ENCODE data around the gene SLIT3. TPM values are rescaled to one million over a fixed set of nuclear protein-coding genes. Genes with fewer than 3 reads are reported as not detected.

Gene SLIT3
- polyA plus RNA-seq, 1 of the 3 experiments (the other 2 are of a cell fraction): 119 TPM

GRCh38 chr5:169263591-169263990 is 37.3 kb downstream of the SLIT3 start:
- H4K20me1 ChIP-seq (ENCODE audit: insufficient read depth): no peaks in the 10 kb centered on the region
- peaks cover 12% of the 10 kb centered on the region for H3K79me2 ChIP-seq (ENCODE audit: insufficient read depth)
- WGBS (ENCODE audit: low lambda C conversion rate): 90% methylated on average over 5 of the region's 7 CpGs
- H3K27ac ChIP-seq (ENCODE audit: low read depth in 2 of 2, low read length in 1 of 2): no peak overlapping the region
- no peak overlapping the region for H3K4me2 ChIP-seq
- no peaks in the 10 kb centered on the region for H3K9me3 ChIP-seq
- H3K9me2 ChIP-seq: no peaks in the 10 kb centered on the region
- CTCF ChIA-PET: no interaction called here
- no peak overlapping the region for H3K4me3 ChIP-seq (ENCODE audit: low read depth in 2 of 2, low read length in 1 of 2)
- H3K4me1 ChIP-seq (ENCODE audit: control insufficient read depth in 1 of 2, insufficient read depth in 2 of 2, low read depth in 1 of 2, low read length in 1 of 2): peaks cover 0 to 3% of the 10 kb centered on the region in 2 experiments; a peak in 1 of 4 replicates
- TF ChIP-seq CTCF (IDR thresholded peaks at IDR 0.05) (no peak), RXRA (IDR thresholded peaks at IDR 0.05; ENCODE audit: borderline replicate concordance, low read depth) (no peak), GATA2 (CRISPR knock-in tag; IDR thresholded peaks at IDR 0.05) (no peak), YY1 (IDR thresholded peaks at IDR 0.05; ENCODE audit: low read depth) (no peak), SMC3 (IDR thresholded peaks at IDR 0.05; ENCODE audit: low read depth, low read length) (no peak), FOXJ3 (CRISPR knock-in tag; IDR thresholded peaks at IDR 0.05) (no peak), MEF2A (IDR thresholded peaks at IDR 0.05; ENCODE audit: borderline replicate concordance, low read depth) (no peak), SIN3A (IDR thresholded peaks at IDR 0.05; ENCODE audit: borderline replicate concordance, low read depth, low read length) (no peak), MAX (IDR thresholded peaks at IDR 0.05; ENCODE audit: low read depth) (no peak), POLR2AphosphoS5 (IDR thresholded peaks at IDR 0.05; ENCODE audit: low read depth, low read length) (no peak), NRF1 (IDR thresholded peaks at IDR 0.05; ENCODE audit: low read depth, low read length) (no peak), PBX3 (IDR thresholded peaks at IDR 0.05) (no peak)
- POLR2A ChIA-PET: no interaction called here
- H3K9ac ChIP-seq: no peak overlapping the region
- H3K27me3 ChIP-seq (ENCODE audit: insufficient read depth): no peaks in the 10 kb centered on the region
- H3K36me3 ChIP-seq (replicated peaks in 1 of 2; ENCODE audit: control insufficient read depth in 1 of 2, insufficient read depth in 2 of 2, low read length in 1 of 2): peaks cover 0 to 7% of the 10 kb centered on the region in 2 experiments
- no peaks in the 10 kb centered on the region for H3F3A ChIP-seq (replicated peaks; ENCODE audit: insufficient read depth)
- no peak overlapping the region for H2AFZ ChIP-seq (ENCODE audit: low read depth)
- DNase-seq: no peak

- Histone ChIP-seq H3K27ac (ENCODE audit: low read depth in 2 of 2, low read length in 1 of 2) (no peak overlapping the region), H3K36me3 (replicated peaks in 1 of 2; ENCODE audit: control insufficient read depth in 1 of 2, insufficient read depth in 2 of 2, low read length in 1 of 2) (peaks cover 0 to 7% of the 10 kb centered on the region in 2 experiments), H3K9ac (no peak overlapping the region), H4K20me1 (ENCODE audit: insufficient read depth) (no peaks in the 10 kb centered on the region; the same call in 1 of the 2 replicates), H3K4me1 (ENCODE audit: control insufficient read depth in 1 of 2, insufficient read depth in 2 of 2, low read depth in 1 of 2, low read length in 1 of 2) (no peaks in the 10 kb centered on the region; a peak in 1 of 4 replicates), H3F3A (replicated peaks; ENCODE audit: insufficient read depth) (no peaks in the 10 kb centered on the region), H3K79me2 (ENCODE audit: insufficient read depth) (peaks cover 12% of the 10 kb centered on the region), H3K9me2 (no peaks in the 10 kb centered on the region), H3K4me3 (ENCODE audit: low read depth in 2 of 2, low read length in 1 of 2) (no peak overlapping the region), H3K4me2 (no peak overlapping the region), H2AFZ (ENCODE audit: low read depth) (no peak overlapping the region), H3K9me3 (no peaks in the 10 kb centered on the region), H3K27me3 (ENCODE audit: insufficient read depth) (no peaks in the 10 kb centered on the region)
- WGBS (ENCODE audit: low lambda C conversion rate): 78% methylated on average over 3 of the region's 3 CpGs
- POLR2A ChIA-PET: no interaction called here
- CTCF ChIA-PET: no interaction called here
- no peak for DNase-seq
- TF ChIP-seq NFIC (IDR thresholded peaks at IDR 0.05; ENCODE audit: borderline replicate concordance) (no peak), SIN3A (IDR thresholded peaks at IDR 0.05; ENCODE audit: borderline replicate concordance, low read depth, low read length) (no peak), RAD21 (IDR thresholded peaks at IDR 0.05; ENCODE audit: low read length) (no peak), PBX3 (IDR thresholded peaks at IDR 0.05) (no peak), FOSL2 (IDR thresholded peaks at IDR 0.05; ENCODE audit: borderline replicate concordance, low read depth) (no peak), RXRA (IDR thresholded peaks at IDR 0.05; ENCODE audit: borderline replicate concordance, low read depth) (no peak), REST (IDR thresholded peaks at IDR 0.05; ENCODE audit: low read depth, low read length) (no peak), JUND (IDR thresholded peaks at IDR 0.05) (no peak), EZH2phosphoT487 (IDR thresholded peaks at IDR 0.05; ENCODE audit: borderline replicate concordance, low read depth) (no peak)
Measured at GRCh38 chr5:169260896-169261569, 39.9 kb downstream of the SLIT3 start.

Measured in SK-N-SH (cell line).